GM18502 (cell line): ENCODE results near the gene EML4.
"Not testable (repeated sequence)": the region's sequence is repeated elsewhere in the genome, so short reads cannot be mapped to it uniquely, and the experiment has no call there.

Experiments used
- ATAC-seq: cut with Tn5 transposase; IDR thresholded peaks from one replicate; pipeline ENCODE4 v1.9.1; 2021; ENCODE audit warnings: mild to moderate bottlenecking; ENCODE audit not compliant: unreplicated experiment, poor library complexity

Gene EML4

GRCh38 chr2:42364658-42365057, 195.5 kb downstream of the EML4 start:
- no peak for ATAC-seq

- ATAC-seq, result no peak
Measured at GRCh38 chr2:42366411-42366810, 197.3 kb downstream of the EML4 start.

- no peak for ATAC-seq
Measured at GRCh38 chr2:42367835-42368234, 198.7 kb downstream of the EML4 start.

- ATAC-seq, result no peak
Measured at GRCh38 chr2:42368817-42369531, 199.8 kb downstream of the EML4 start.

- no peak for ATAC-seq
Measured at GRCh38 chr2:42369532-42370229, 200.5 kb downstream of the EML4 start.

- no peak for ATAC-seq
Measured at GRCh38 chr2:42371611-42372473, 202.7 kb downstream of the EML4 start.

GRCh38 chr2:42372474-42373200, 203.5 kb downstream of the EML4 start:
- ATAC-seq, result no peak

- ATAC-seq, result no peak
Measured at GRCh38 chr2:42376758-42377157, 207.6 kb downstream of the EML4 start.

GRCh38 chr2:42378415-42378814, 209.3 kb downstream of the EML4 start:
- ATAC-seq, result no peak

- not testable (repeated sequence) for ATAC-seq
Measured at GRCh38 chr2:42380026-42380425, 210.9 kb downstream of the EML4 start.

- no peak for ATAC-seq
Measured at GRCh38 chr2:42382144-42382543, 213.0 kb downstream of the EML4 start.
